Neural cell (in vitro differentiated cells): Measurements from ENCODE around the gene OR2G2. TPM values are rescaled to one million over a fixed set of nuclear protein-coding genes. Genes with fewer than 3 reads are reported as not detected.

ENCODE experiments used
- H2AFZ ChIP-seq: fragments of 200-600, 300-800 bp; sonication (generic), shearing (Covaris generic); 2 replicates; pipeline ENCODE4 v1.6.0; 2014; ENCODE audit warnings: low read depth, mild to moderate bottlenecking, antibody characterized with exemption, low read length, moderate library complexity
- H3F3A ChIP-seq: fragments of 200-600 bp; shearing (Covaris generic); 2 replicates; pipeline ENCODE4 v1.6.1; 2016; ENCODE audit warnings: mild to moderate bottlenecking, moderate library complexity, mixed read lengths, antibody characterized with exemption, low read length; ENCODE audit not compliant: insufficient read depth, poor library complexity, severe bottlenecking
- H3K27ac ChIP-seq: fragments of 200-600, 300-800 bp; sonication (generic), shearing (Covaris generic); 2 replicates; pipeline ENCODE4 v1.5.1; 2014; ENCODE audit warnings: mild to moderate bottlenecking, low read length, moderate library complexity
- H3K27me3 ChIP-seq: fragments of 300-800, 200-600 bp; sonication (generic), shearing (Covaris generic); 2 replicates; pipeline ENCODE4 v1.6.0; 2014; ENCODE audit warnings: mild to moderate bottlenecking, low read depth, low read length, moderate library complexity; ENCODE audit not compliant: insufficient read depth
- H3K36me3 ChIP-seq: fragments of 300-800, 200-600 bp; sonication (generic), shearing (Covaris generic); 2 replicates; pipeline ENCODE4 v1.5.1; 2014; ENCODE audit warnings: mild to moderate bottlenecking, antibody characterized with exemption, low read length, moderate library complexity; ENCODE audit not compliant: insufficient read depth
- H3K4me2 ChIP-seq: fragments of 300-800, 200-600 bp; sonication (generic), shearing (Covaris generic); 2 replicates; pipeline ENCODE4 v1.6.0; 2014; ENCODE audit warnings: mild to moderate bottlenecking, low read length
- H3K4me3 ChIP-seq: fragments of 300-800, 200-600 bp; sonication (generic), shearing (Covaris generic); 2 replicates; pipeline ENCODE4 v1.5.1; 2014; ENCODE audit warnings: mild to moderate bottlenecking, low read length, moderate library complexity
- H3K79me2 ChIP-seq: fragments of 200-600 bp; shearing (Covaris generic); replicated peaks from 2 replicates; pipeline ENCODE4 v1.6.0; 2014; ENCODE audit warnings: mild to moderate bottlenecking, low read length, moderate library complexity; ENCODE audit not compliant: insufficient read depth
- H3K9ac ChIP-seq: fragments of 300-800, 200-600 bp; sonication (generic), shearing (Covaris generic); 2 replicates; pipeline ENCODE4 v1.6.1; 2016; ENCODE audit warnings: mild to moderate bottlenecking, low read length, mixed read lengths
- H3K9me2 ChIP-seq: fragments of 200-600 bp; shearing (Covaris generic); 2 replicates; pipeline ENCODE4 v1.6.1; 2016; ENCODE audit warnings: mild to moderate bottlenecking, low read length, mixed read lengths; ENCODE audit not compliant: insufficient read depth
- H3K9me3 ChIP-seq: fragments of 200-600, 300-800 bp; sonication (generic), shearing (Covaris generic); 2 replicates; pipeline ENCODE4 v1.6.1; 2016; ENCODE audit warnings: mild to moderate bottlenecking, mixed run types, low read length, moderate library complexity, mixed read lengths
- H4K20me1 ChIP-seq: fragments of 200-600 bp; shearing (Covaris generic); 2 replicates; pipeline ENCODE4 v1.6.1; 2016; ENCODE audit warnings: mild to moderate bottlenecking, mixed run types; ENCODE audit not compliant: insufficient read depth
- CTCF ChIP-seq: fragments of 450-650 bp; IDR thresholded peaks from 2 replicates; pipeline ENCODE4 v1.5.1; 2014; ENCODE audit warnings: antibody characterized with exemption, mild to moderate bottlenecking, moderate library complexity; ENCODE audit not compliant: poor library complexity, severe bottlenecking
- EP300 ChIP-seq: fragments of 450-650 bp; conservative IDR thresholded peaks from 2 replicates; pipeline ENCODE4 v1.6.1; 2014; ENCODE audit warnings: antibody characterized with exemption, mild to moderate bottlenecking, moderate library complexity; ENCODE audit not compliant: poor library complexity, severe bottlenecking
- EZH2 ChIP-seq: fragments of 200-600, 300-800 bp; shearing (Covaris generic), sonication (generic); IDR thresholded peaks from 2 replicates; pipeline ENCODE4 v1.6.1; 2014; ENCODE audit warnings: antibody characterized with exemption, low read length, borderline replicate concordance, mild to moderate bottlenecking; ENCODE audit not compliant: insufficient read depth, poor library complexity, severe bottlenecking
- MXI1 ChIP-seq: fragments of 450-650 bp; conservative IDR thresholded peaks from 2 replicates; pipeline ENCODE4 v1.6.1; 2014; ENCODE audit warnings: antibody characterized with exemption, mild to moderate bottlenecking; ENCODE audit not compliant: poor library complexity, severe bottlenecking
- POLR2AphosphoS5 ChIP-seq: IDR thresholded peaks from 2 replicates; pipeline ENCODE4 v1.6.1; 2012
- RAD21 ChIP-seq: fragments of 450-650 bp; conservative IDR thresholded peaks from 2 replicates; pipeline ENCODE4 v1.6.1; 2014; ENCODE audit warnings: antibody characterized with exemption, mild to moderate bottlenecking, moderate library complexity
- REST ChIP-seq: IDR thresholded peaks from 2 replicates; pipeline ENCODE4 v1.6.1; 2012; ENCODE audit warnings: borderline replicate concordance
- SMC3 ChIP-seq: fragments of 450-650 bp; conservative IDR thresholded peaks from 2 replicates; pipeline ENCODE4 v1.6.1; 2014; ENCODE audit warnings: antibody characterized with exemption, mild to moderate bottlenecking, moderate library complexity; ENCODE audit not compliant: poor library complexity
- TAF1 ChIP-seq: IDR thresholded peaks from 2 replicates; pipeline ENCODE4 v1.6.1; 2012; ENCODE audit warnings: low read depth
- polyA plus RNA-seq: library from polyadenylated mRNA; depleted of rRNA; stranded (reverse); fragments of >200 nt; gene quantifications from 2 replicates; pipeline ENCODE4 v1.2.3, GENCODE V29; 2014
- small RNA-seq, 3 experiments: library from RNA; depleted of rRNA; stranded (forward); fragments of <200 nt; gene quantifications; one replicate each; pipeline ENCODE3, GENCODE V24; 2012

The OR2G2 gene
- polyA plus RNA-seq, 1 donor from 2014 or later = not detected

- H3K4me2 ChIP-seq = no peak overlapping the region
These were observed 50.6 kb downstream of the OR2G2 start for GRCh38 chr1:247638781-247639180.

More at GRCh38 chr1:247638781-247639180, 50.6 kb downstream of the OR2G2 start:
- Histone ChIP-seq H3K4me3 (no peak overlapping the region), H3F3A (no peaks in the 10 kb centered on the region), H4K20me1 (no peaks in the 10 kb centered on the region), H3K9ac (no peak overlapping the region), H3K9me2 (no peaks in the 10 kb centered on the region), H2AFZ (no peak overlapping the region), H3K9me3 (no peaks in the 10 kb centered on the region), H3K27me3 (no peaks in the 10 kb centered on the region), H3K36me3 (no peaks in the 10 kb centered on the region), H3K27ac (no peak overlapping the region), H3K79me2 (no peaks in the 10 kb centered on the region)
- TF ChIP-seq EZH2 = no peak
- no peak for TF ChIP-seq EP300
- no peak for TF ChIP-seq MXI1
- TF ChIP-seq POLR2AphosphoS5 = no peak
- no peak for TF ChIP-seq SMC3
- no peak for TF ChIP-seq CTCF
- no peak for TF ChIP-seq RAD21
- no peak for TF ChIP-seq TAF1
- TF ChIP-seq REST = no peak

Small RNA genes lying within 50 kb of the gene (small RNA-seq; reads per million reads assigned to genes)
- gene RF00026 = 0 reads per million in 3 experiments

Other genes starting within 250 kb of the OR2G2 start
- 0.36 and 0.82 TPM in 2 replicates for gene NLRP3, start 172.2 kb upstream of the OR2G2 start, polyA plus RNA-seq
- gene OR2B11, start 130.3 kb upstream of the OR2G2 start, polyA plus RNA-seq = not detected in 2 replicates
- gene OR2C3, start 51.9 kb upstream of the OR2G2 start, polyA plus RNA-seq = not detected in 2 replicates
- gene GCSAML, start 39.2 kb upstream of the OR2G2 start, polyA plus RNA-seq = not detected in 2 replicates
- not detected in 2 replicates for gene OR2G3, start 17.2 kb downstream of the OR2G2 start, polyA plus RNA-seq
- not detected in 2 replicates for gene OR13G1, start 91.4 kb downstream of the OR2G2 start, polyA plus RNA-seq
- not detected in 2 replicates for gene OR6F1, start 128.3 kb downstream of the OR2G2 start, polyA plus RNA-seq
- gene OR14K1, start 150.3 kb downstream of the OR2G2 start, polyA plus RNA-seq = not detected in 2 replicates
- gene OR14A2, start 159.8 kb downstream of the OR2G2 start, polyA plus RNA-seq = not detected in 2 replicates
- not detected in 2 replicates for gene OR1C1, start 172.2 kb downstream of the OR2G2 start, polyA plus RNA-seq
- not detected in 2 replicates for gene OR14A16, start 235.8 kb downstream of the OR2G2 start, polyA plus RNA-seq